Activated CD4-positive, alpha-beta T cell treated with anti-CD3 and anti-CD28 coated beads for 1 hour (primary cell): ENCODE results near the gene SF3B3.
A peak's percentile ranks its signal among the peaks of the same experiment; 100 is the strongest.

Source experiments
- DNase-seq: peaks from one replicate; pipeline ENCODE4 v3.0.0-alpha.2; 2020

The SF3B3 gene

GRCh38 chr16:70523743-70524398, at the start of gene SF3B3:
Gene SF3B3 (plus strand): TSS chr16:70523816. CDS start chr16:70526657, 2,841 bp downstream.
- DNase-seq = peak; percentile 61

GRCh38 chr16:70474320-70475053, 49.1 kb upstream of the SF3B3 start:
- no peak for DNase-seq

- no peak for DNase-seq
Observed at GRCh38 chr16:70475054-70475871, 48.4 kb upstream of the SF3B3 start.

- no peak for DNase-seq
Observed at GRCh38 chr16:70476272-70477020, 47.2 kb upstream of the SF3B3 start.

GRCh38 chr16:70478169-70478568, 45.4 kb upstream of the SF3B3 start:
- no peak for DNase-seq

- no peak for DNase-seq
Observed at GRCh38 chr16:70478912-70479341, 44.7 kb upstream of the SF3B3 start.

- DNase-seq = no peak
Observed at GRCh38 chr16:70480127-70481105, 43.2 kb upstream of the SF3B3 start.

- DNase-seq = no peak
Observed at GRCh38 chr16:70481929-70482536, 41.6 kb upstream of the SF3B3 start.

- no peak for DNase-seq
Observed at GRCh38 chr16:70482624-70483023, 41.0 kb upstream of the SF3B3 start.

- no peak for DNase-seq
Observed at GRCh38 chr16:70483426-70483825, 40.2 kb upstream of the SF3B3 start.

- no peak for DNase-seq
Observed at GRCh38 chr16:70484867-70485266, 38.7 kb upstream of the SF3B3 start.

- DNase-seq = no peak
Observed at GRCh38 chr16:70490261-70490660, 33.4 kb upstream of the SF3B3 start.

GRCh38 chr16:70493802-70494201, 29.8 kb upstream of the SF3B3 start:
- no peak for DNase-seq

- DNase-seq = no peak
Observed at GRCh38 chr16:70494202-70494770, 29.3 kb upstream of the SF3B3 start.

- DNase-seq = no peak
Observed at GRCh38 chr16:70494777-70495176, 28.8 kb upstream of the SF3B3 start.

GRCh38 chr16:70495425-70496182, 28.0 kb upstream of the SF3B3 start:
- no peak for DNase-seq

GRCh38 chr16:70496513-70496912, 27.1 kb upstream of the SF3B3 start:
- DNase-seq = no peak

- no peak for DNase-seq
Observed at GRCh38 chr16:70508752-70509151, 14.9 kb upstream of the SF3B3 start.

- DNase-seq = no peak
Observed at GRCh38 chr16:70510216-70510615, 13.4 kb upstream of the SF3B3 start.

GRCh38 chr16:70511833-70512232, 11.8 kb upstream of the SF3B3 start:
- DNase-seq = no peak
